ENCODE data around the gene NEK4. TPM values are rescaled to one million over a fixed set of nuclear protein-coding genes. Genes with fewer than 3 reads are reported as not detected.

NEK4 gene
- total and polyA plus RNA-seq, 4 donors: 5.4 to 28.7 (median 15.4) TPM

DNA sequence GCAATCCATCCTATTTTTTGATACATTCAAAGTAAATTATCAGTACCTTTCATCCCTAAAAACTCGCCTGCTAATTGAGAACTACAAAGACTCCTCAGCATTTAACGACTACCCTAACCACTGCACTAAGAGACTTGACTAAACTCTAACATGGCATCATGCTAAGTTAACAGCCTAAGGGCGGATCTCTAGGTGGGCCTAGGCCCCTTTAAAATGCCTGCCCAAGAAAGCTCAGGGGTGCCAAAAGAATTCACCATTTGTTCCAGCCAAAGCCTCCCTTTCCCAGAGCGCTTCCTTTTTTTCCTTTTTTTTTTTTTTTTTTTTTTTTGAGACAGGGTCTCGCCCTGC, 568 bp upstream of the NEK4 start:
- peaks cover under 1 to 15% (median 5%) of the 10 kb centered on the region in 4 donors for H3K36me3 ChIP-seq (ENCODE audit: control insufficient read depth in 4 of 4, insufficient read depth in 3 of 4, low read depth in 1 of 4, low read length in 3 of 4)
- TF ChIP-seq, protein P1, sequence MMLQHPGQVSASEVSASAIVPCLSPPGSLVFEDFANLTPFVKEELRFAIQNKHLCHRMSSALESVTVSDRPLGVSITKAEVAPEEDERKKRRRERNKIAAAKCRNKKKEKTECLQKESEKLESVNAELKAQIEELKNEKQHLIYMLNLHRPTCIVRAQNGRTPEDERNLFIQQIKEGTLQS (IDR thresholded peaks at IDR 0.05): no peak
- TF ChIP-seq JUND (IDR thresholded peaks at IDR 0.05) (no peak), SP1 (IDR thresholded peaks at IDR 0.05) (no peak), YY1 (IDR thresholded peaks at IDR 0.05) (no peak), RAD21 (IDR thresholded peaks at IDR 0.05) (no peak), HNF4A (conservative IDR thresholded peaks at IDR 0.05) (no peak), GABPA (IDR thresholded peaks at IDR 0.05 in 1 of 2, conservative IDR thresholded peaks at IDR 0.05 in 1 of 2) (no peak), HNF4G (IDR thresholded peaks at IDR 0.05) (no peak), EGR1 (IDR thresholded peaks at IDR 0.05; ENCODE audit: low read depth in 2 of 2) (no peak), RXRA (IDR thresholded peaks at IDR 0.05) (no peak), TAF1 (conservative IDR thresholded peaks at IDR 0.05) (no peak), FOXA1 (IDR thresholded peaks at IDR 0.05) (no peak), FOXA2 (IDR thresholded peaks at IDR 0.05) (no peak)
- TF ChIP-seq, protein P2, sequence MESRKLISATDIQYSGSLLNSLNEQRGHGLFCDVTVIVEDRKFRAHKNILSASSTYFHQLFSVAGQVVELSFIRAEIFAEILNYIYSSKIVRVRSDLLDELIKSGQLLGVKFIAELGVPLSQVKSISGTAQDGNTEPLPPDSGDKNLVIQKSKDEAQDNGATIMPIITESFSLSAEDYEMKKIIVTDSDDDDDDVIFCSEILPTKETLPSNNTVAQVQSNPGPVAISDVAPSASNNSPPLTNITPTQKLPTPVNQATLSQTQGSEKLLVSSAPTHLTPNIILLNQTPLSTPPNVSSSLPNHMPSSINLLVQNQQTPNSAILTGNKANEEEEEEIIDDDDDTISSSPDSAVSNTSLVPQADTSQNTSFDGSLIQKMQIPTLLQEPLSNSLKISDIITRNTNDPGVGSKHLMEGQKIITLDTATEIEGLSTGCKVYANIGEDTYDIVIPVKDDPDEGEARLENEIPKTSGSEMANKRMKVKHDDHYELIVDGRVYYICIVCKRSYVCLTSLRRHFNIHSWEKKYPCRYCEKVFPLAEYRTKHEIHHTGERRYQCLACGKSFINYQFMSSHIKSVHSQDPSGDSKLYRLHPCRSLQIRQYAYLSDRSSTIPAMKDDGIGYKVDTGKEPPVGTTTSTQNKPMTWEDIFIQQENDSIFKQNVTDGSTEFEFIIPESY (IDR thresholded peaks at IDR 0.05): no peak
- TF ChIP-seq, protein P3, sequence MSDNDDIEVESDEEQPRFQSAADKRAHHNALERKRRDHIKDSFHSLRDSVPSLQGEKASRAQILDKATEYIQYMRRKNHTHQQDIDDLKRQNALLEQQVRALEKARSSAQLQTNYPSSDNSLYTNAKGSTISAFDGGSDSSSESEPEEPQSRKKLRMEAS (IDR thresholded peaks at IDR 0.05): no peak
- TF ChIP-seq, protein P4, sequence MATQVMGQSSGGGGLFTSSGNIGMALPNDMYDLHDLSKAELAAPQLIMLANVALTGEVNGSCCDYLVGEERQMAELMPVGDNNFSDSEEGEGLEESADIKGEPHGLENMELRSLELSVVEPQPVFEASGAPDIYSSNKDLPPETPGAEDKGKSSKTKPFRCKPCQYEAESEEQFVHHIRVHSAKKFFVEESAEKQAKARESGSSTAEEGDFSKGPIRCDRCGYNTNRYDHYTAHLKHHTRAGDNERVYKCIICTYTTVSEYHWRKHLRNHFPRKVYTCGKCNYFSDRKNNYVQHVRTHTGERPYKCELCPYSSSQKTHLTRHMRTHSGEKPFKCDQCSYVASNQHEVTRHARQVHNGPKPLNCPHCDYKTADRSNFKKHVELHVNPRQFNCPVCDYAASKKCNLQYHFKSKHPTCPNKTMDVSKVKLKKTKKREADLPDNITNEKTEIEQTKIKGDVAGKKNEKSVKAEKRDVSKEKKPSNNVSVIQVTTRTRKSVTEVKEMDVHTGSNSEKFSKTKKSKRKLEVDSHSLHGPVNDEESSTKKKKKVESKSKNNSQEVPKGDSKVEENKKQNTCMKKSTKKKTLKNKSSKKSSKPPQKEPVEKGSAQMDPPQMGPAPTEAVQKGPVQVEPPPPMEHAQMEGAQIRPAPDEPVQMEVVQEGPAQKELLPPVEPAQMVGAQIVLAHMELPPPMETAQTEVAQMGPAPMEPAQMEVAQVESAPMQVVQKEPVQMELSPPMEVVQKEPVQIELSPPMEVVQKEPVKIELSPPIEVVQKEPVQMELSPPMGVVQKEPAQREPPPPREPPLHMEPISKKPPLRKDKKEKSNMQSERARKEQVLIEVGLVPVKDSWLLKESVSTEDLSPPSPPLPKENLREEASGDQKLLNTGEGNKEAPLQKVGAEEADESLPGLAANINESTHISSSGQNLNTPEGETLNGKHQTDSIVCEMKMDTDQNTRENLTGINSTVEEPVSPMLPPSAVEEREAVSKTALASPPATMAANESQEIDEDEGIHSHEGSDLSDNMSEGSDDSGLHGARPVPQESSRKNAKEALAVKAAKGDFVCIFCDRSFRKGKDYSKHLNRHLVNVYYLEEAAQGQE (IDR thresholded peaks at IDR 0.05): no peak
- TF ChIP-seq, protein P5, sequence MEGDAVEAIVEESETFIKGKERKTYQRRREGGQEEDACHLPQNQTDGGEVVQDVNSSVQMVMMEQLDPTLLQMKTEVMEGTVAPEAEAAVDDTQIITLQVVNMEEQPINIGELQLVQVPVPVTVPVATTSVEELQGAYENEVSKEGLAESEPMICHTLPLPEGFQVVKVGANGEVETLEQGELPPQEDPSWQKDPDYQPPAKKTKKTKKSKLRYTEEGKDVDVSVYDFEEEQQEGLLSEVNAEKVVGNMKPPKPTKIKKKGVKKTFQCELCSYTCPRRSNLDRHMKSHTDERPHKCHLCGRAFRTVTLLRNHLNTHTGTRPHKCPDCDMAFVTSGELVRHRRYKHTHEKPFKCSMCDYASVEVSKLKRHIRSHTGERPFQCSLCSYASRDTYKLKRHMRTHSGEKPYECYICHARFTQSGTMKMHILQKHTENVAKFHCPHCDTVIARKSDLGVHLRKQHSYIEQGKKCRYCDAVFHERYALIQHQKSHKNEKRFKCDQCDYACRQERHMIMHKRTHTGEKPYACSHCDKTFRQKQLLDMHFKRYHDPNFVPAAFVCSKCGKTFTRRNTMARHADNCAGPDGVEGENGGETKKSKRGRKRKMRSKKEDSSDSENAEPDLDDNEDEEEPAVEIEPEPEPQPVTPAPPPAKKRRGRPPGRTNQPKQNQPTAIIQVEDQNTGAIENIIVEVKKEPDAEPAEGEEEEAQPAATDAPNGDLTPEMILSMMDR (IDR thresholded peaks at IDR 0.05; ENCODE audit: low read depth, low read length, missing input control): no peak
- DNase-seq (ENCODE audit: low spot score): no peak
- peak overlapping the region; percentile 39 to 60 for H3K27ac ChIP-seq (ENCODE audit: low read depth in 1 of 2, low read length in 2 of 2)
- no peaks in the 10 kb centered on the region for H3K27me3 ChIP-seq (ENCODE audit: control insufficient read depth in 4 of 4, insufficient read depth in 4 of 4, low read length in 3 of 4)
- H3K9me3 ChIP-seq (ENCODE audit: control insufficient read depth in 4 of 4, low read length in 3 of 4): no peaks in the 10 kb centered on the region
- H3K4me1 ChIP-seq (ENCODE audit: control insufficient read depth in 4 of 4, insufficient read depth in 4 of 4, low read length in 3 of 4): peaks cover 5 to 61% (median 55%) of the 10 kb centered on the region in 4 donors
- 68% methylated on average over 5 of the region's 5 CpGs for WGBS
- peak overlapping the region; percentile 70 to 92 (median 71) for H3K4me3 ChIP-seq (ENCODE audit: low read depth in 1 of 3, low read length in 3 of 3)
- no peak overlapping the region for H3K9ac ChIP-seq (ENCODE audit: low read depth in 1 of 2, low read length in 2 of 2)
